Measurements from ENCODE around the gene CST5.
"Not testable (repeated sequence)": the region's sequence is repeated elsewhere in the genome, so short reads cannot be mapped to it uniquely, and the experiment has no call there.

CST5 gene

DNA sequence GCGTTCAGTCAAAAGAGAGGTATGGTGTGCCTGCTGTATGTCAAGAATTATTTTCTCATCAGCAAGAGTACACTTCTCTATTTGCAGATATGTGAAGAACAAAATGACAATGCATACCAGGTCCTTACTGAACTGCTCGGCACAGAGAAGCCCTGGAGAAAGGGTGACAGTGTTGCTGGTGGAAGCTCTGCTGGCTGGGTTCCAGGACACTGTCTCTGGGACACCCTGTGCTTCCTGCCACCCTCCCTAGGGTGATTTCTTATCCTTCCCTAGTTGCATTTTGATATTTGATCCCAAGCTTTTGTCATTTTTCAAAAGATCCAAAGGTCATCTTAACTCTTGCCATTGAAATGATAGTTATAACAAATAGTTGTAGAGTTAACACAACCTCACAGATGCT lies 8.3 kb upstream of the CST5 start:
- no peak for DNase-seq

GRCh38 chr20:23884771-23885162 lies 5.2 kb upstream of the CST5 start:
- no peak for DNase-seq

- DNase-seq, result no peak
Observed at GRCh38 chr20:23884136-23884770, 4.7 kb upstream of the CST5 start.

DNA sequence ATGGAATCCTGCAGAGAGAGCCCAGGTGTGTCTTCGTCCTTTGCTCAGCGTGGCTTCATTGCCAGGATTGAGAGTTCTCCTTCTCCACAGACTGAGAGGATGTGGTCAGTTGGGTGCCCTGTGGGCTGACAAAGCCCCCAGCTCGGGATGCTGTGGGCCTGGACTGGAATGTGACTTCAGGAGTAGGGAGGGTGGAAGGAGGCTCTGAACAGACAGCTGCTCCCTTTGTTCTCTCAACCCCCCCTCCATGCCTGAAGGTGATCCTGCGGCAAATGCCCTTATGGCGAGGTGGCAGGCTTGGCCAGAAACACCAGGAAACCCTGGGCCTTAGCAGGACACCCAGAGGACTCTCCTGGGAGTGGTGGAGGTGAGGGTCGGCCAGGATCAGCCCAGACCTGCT lies 1.8 kb upstream of the CST5 start:
- DNase-seq, result no peak

DNA sequence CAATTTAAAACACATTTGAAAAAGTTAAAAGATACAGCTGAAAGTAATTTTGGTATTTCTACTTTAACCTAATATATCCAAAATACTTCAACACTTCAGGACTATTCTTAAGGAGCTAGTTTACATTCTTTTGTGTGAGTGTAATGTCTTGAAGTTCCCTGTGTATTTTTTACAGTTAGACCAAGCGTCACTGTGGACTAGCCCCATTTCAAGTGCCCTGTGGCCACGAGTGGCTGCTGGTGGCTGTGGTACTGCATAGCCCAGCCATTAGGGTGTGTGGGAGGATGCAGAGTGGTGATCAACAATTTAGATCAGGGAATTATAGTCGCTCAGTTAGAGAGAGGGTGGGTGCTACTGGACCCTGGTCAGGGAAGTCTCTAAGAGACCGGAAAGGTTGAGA lies 869 bp upstream of the CST5 start:
- no peak for DNase-seq

GRCh38 chr20:23879811-23880374 lies 345 bp upstream of the CST5 start:
- DNase-seq, result no peak

GRCh38 chr20:23878787-23879186 lies 761 bp downstream of the CST5 start:
- no peak for DNase-seq

- DNase-seq, result not testable (repeated sequence)
Observed at GRCh38 chr20:23878016-23878542, 1.5 kb downstream of the CST5 start.

DNA sequence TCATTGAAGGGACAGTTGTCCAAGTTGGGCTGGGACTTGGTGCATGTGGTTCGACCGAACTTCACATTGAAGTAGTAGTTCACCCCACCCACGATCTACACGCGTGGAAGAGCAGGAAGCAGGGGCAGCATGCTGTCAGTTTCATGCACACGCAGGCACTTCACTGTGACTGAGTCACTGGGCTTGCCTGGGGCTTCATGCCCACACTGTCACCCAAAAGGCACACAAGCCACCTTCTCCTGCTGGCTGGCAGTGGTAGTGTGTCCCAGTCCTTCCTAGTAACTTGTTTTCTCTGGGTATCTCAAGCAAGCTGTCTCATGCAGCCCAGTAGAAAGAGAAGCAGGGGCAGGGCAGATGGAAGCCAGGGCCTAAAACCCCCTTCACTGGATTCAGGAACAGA lies 2.0 kb downstream of the CST5 start:
- DNase-seq, result no peak

DNA sequence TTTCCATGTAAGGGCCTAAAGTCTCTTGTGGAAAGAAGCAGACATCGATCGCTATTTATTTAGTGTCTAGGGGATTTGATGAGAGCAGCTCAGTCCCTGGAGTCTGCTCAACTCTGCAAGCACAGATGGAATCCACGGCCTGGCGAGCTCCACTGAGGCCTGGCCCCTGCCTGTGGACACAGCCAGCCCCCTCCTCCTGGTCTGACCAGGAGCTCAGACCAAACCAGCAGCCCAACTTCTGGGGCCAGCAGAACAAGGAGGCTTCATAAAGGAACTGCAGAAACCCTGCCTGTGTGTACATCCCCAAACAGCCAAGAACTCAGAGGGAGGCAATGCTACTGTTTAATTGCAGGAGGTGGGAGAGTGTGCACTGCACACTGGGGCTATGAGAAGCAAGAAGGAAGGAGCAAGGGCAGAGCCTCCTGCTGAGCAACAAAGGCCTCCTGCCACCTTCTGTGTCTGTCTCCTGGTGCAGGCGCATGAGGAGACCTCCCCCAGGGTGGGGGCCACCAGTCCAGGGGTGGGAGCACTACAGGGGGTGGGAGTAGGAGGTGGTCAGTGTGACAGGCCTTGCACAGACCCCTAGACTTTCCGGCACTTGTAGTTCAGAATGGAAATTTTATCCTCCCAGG lies 3.8 kb downstream of the CST5 start:
- DNase-seq, result no peak

- DNase-seq, result no peak
Observed at GRCh38 chr20:23874747-23875146, 4.8 kb downstream of the CST5 start.

GRCh38 chr20:23873370-23874015 lies 6.1 kb downstream of the CST5 start:
- no peak for DNase-seq

DNA sequence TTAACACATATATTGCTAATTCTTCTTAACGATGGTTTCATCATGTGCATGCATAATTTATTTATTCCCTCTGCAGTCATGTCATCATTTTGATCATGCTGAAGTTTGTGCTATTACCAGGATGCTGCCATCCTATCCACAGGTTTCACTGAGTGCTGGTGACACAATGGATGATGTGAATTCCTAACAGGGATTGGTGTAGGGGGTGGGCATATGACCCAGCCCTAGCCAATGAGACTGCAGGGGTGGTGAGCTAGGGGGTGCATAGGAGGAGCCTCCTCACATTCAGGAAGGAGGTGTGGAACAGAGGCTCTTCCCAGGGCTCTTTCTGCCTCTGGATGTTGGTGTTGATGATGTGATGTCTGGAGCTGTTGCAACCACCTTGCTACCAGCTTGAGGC lies 7.5 kb downstream of the CST5 start:
- no peak for DNase-seq

DNA sequence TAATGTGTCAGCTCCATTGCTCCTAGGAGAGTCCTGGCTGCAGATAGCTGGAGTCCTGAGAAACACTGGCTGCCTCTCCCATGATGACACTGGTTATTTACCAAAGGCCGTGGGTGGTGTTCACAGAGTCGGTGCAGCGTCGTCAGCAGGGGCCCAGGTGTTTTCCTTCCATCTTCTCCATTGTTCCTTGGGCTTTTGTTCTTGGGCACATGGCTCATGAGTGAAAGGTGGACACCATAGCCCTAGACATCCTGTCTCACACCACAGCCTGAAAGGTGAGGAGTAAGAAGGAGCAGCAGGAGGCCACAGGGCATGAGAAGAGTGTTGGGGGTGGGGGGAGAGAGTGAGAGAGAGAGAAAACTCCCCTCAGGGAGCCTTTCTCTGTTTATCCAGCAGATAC lies 9.1 kb downstream of the CST5 start:
- DNase-seq, result no peak

GRCh38 chr20:23869520-23869919 lies 10.0 kb downstream of the CST5 start:
- no peak for DNase-seq

GRCh38 chr20:23868321-23868720 lies 11.2 kb downstream of the CST5 start:
- DNase-seq, result no peak

DNA sequence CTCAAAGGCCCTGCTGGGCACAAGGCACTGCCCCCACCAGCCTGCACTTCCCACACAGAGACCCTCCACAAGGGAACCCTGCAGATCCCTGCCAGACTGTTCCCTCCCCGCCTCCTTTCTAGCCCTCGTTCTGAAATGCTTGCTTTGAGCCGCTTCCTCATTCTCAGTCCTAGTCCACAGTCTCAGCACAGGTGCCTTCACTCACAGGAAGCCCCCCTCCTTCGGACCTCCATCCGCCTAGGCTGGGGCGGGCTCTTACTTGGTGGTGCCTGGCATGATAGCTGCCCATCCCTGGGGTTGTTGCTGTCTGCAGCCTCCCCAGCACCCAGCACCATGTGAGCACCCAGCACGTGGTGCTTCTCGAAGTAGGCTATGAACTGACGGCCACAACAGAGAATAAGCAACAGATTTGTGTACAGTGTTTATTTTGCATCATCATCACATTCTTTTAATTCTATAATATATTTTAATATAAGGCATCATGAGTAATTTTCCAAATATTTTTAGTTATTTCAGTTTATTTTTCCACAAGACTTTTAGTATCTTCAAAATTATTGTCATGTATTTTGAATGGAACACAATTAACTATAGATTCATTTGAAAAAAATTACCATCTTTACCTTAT lies 12.3 kb downstream of the CST5 start:
- no peak for DNase-seq

GRCh38 chr20:23860771-23861170 lies 18.8 kb downstream of the CST5 start:
- DNase-seq, result not testable (repeated sequence)

- no peak for DNase-seq
Observed at GRCh38 chr20:23857962-23858595, 21.5 kb downstream of the CST5 start.

DNA sequence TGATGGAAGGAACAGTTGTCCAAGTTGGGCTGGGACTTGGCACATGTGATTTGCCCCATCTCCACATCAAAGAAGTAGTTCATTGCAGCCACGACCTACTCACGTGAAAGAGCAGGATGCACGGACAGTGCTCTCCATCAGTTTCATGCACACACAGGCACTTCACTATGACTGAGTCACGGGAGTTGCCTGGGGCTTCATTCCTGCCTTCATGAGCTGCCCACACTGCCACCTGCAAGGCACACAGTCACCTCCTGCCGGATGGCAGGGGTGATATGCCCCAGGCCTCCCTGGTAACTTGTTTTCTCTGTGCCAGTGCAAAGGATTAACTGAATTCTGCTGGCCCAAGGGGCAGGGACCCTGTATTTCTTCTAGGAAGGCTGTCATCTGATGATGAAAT lies 22.8 kb downstream of the CST5 start:
- DNase-seq, result no peak

DNA sequence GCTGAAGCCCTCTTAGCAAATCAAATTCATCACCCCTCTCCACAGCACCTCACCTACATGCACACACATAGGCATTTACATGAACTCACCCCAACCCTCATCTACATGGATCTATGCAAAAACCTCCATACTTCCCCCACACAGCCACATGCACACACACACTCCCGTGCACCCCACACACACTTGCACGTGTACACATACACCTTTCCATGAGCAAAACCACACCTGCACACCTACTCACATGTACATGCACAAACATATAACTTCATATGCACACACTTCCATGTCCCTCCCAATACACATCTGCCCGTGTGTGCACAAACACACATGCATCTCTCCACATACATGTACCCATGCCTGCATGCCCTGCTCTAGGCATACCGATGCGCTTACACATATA lies 23.3 kb downstream of the CST5 start:
- DNase-seq, result no peak

DNA sequence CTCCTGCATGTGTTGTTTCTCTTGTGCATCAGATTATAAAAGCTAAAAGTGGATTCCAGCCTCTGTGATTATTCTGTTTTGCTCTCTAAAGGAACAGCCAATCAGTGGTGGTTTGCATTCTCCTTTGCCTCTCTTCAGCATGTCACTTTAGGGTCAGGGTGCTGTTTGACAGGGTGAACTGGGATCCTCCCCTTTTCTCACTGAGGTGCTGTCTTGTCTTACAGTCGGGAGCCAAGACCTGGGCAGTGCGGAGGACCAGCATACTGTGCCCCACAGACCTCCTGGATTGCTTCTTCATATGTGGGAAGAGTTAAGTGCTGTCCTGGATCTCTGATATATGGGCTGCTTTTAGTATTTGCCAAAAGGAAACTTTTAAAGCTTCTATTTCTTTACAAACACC lies 37.9 kb downstream of the CST5 start:
- no peak for DNase-seq

GRCh38 chr20:23835716-23836115 lies 43.8 kb downstream of the CST5 start:
- no peak for DNase-seq
